GM12878 (cell line): ENCODE results near the gene KAZN. TPM values are rescaled to one million over a fixed set of nuclear protein-coding genes. Genes with fewer than 3 reads are reported as not detected.

Source experiments
- ATAC-seq: fragments of 200-7000 bp; cut with Tn5 transposase; 3 replicates; pipeline ENCODE4 v1.9.1; 2020; ENCODE audit warnings: mild to moderate bottlenecking, moderate library complexity
- BruUV-seq: library from RNA; stranded (reverse); fragments of 400-500 nt; replicated peaks from 2 replicates; lab custom pipeline; 2021; lab: Mats Ljungman, UMichigan
- CTCF ChIA-PET: fragments of 300-600 bp; sonication (Branson Sonifier 250); formaldehyde crosslinking; extraction: SDS; loops from one replicate; lab custom pipeline; 2021; ENCODE audit warnings: inconsistent platforms; lab: Yijun Ruan, JAX
- POLR2A ChIA-PET: fragments of 350-600 bp; formaldehyde crosslinking; extraction: SDS; loops from one replicate; lab custom pipeline; 2021; ENCODE audit warnings: inconsistent platforms; lab: Charles Lee
- RAD21 ChIA-PET: fragments of 300-600 bp; sonication (Branson Sonifier 250); formaldehyde crosslinking; loops from one replicate; lab custom pipeline; 2023; ENCODE audit warnings: antibody characterized with exemption; ENCODE audit not compliant: unreplicated experiment; lab: Charles Lee
- SMC1A ChIA-PET: fragments of 300-600 bp; sonication (Branson Sonifier 250); formaldehyde crosslinking; loops from one replicate; lab custom pipeline; 2023; ENCODE audit not compliant: unreplicated experiment, uncharacterized antibody; lab: Charles Lee
- DNase-seq: peaks from one replicate; pipeline ENCODE4 v3.0.0-alpha.2; 2011; ENCODE audit warnings: low read depth, low spot score
- FAIRE-seq: peaks from 3 replicates; lab custom pipeline; 2011; peaks lifted over from hg19 to GRCh38; lab: Jason Lieb, UNC
- H2AFZ ChIP-seq: 2 replicates; pipeline ENCODE4 v1.6.0; 2011; ENCODE audit warnings: low read depth, low read length, control low read depth; ENCODE audit not compliant: control insufficient read depth
- H3K27ac ChIP-seq: 2 replicates; pipeline ENCODE4 v1.5.1; 2011; ENCODE audit warnings: control low read depth; ENCODE audit not compliant: control insufficient read depth, insufficient read depth
- H3K27me3 ChIP-seq, 2 experiments: replicated peaks in 1 of 2; 2 replicates each; pipeline versions ENCODE4 v1.6.0 to v1.6.1; 2011; ENCODE audit warnings: low read length in 1 of 2; ENCODE audit not compliant: control insufficient read depth in 2 of 2, insufficient read depth in 2 of 2
- H3K36me3 ChIP-seq, 2 experiments: 2 replicates each; pipeline ENCODE4 v1.5.1; 2011; ENCODE audit warnings: low read length in 1 of 2; ENCODE audit not compliant: control insufficient read depth in 2 of 2, insufficient read depth in 2 of 2
- H3K4me1 ChIP-seq: 2 replicates; pipeline ENCODE4 v1.6.1; 2011; ENCODE audit warnings: mild to moderate bottlenecking, low read length, moderate library complexity, mixed read lengths; ENCODE audit not compliant: control insufficient read depth, insufficient read depth
- H3K4me2 ChIP-seq: 2 replicates; pipeline ENCODE4 v1.6.0; 2011; ENCODE audit warnings: control low read depth; ENCODE audit not compliant: control insufficient read depth, insufficient read depth
- H3K4me3 ChIP-seq: fragments of 200-600 bp; sonication (generic); 2 replicates; pipeline ENCODE4 v1.5.1; 2016
- H3K79me2 ChIP-seq: 2 replicates; pipeline ENCODE4 v1.6.0; 2011; ENCODE audit warnings: low read length; ENCODE audit not compliant: control insufficient read depth, insufficient read depth
- H3K9ac ChIP-seq: 2 replicates; pipeline ENCODE4 v1.8.0; 2011; ENCODE audit warnings: low read length, control low read depth, mixed read lengths; ENCODE audit not compliant: control insufficient read depth, insufficient read depth
- H3K9me3 ChIP-seq: replicated peaks from 3 replicates; pipeline ENCODE4 v1.5.1; 2011; ENCODE audit warnings: mild to moderate bottlenecking, low read length; ENCODE audit not compliant: control insufficient read depth, insufficient read depth
- H4K20me1 ChIP-seq: 2 replicates; pipeline ENCODE4 v1.6.0; 2011; ENCODE audit not compliant: control insufficient read depth, insufficient read depth
- BCL11A ChIP-seq: IDR thresholded peaks from 2 replicates; pipeline ENCODE4 v1.6.1; 2011; ENCODE audit warnings: low read depth, low read length
- CHD2 ChIP-seq: IDR thresholded peaks from 2 replicates; pipeline ENCODE4 v1.6.1; 2011; ENCODE audit warnings: low read depth, low read length, improper control_type of control experiment, borderline replicate concordance
- CREB1 ChIP-seq: IDR thresholded peaks from 2 replicates; pipeline ENCODE4 v1.6.1; 2012; ENCODE audit warnings: low read depth, mild to moderate bottlenecking, inconsistent platforms
- DPF2 ChIP-seq: fragments of 450-650 bp; IDR thresholded peaks from 2 replicates; pipeline ENCODE4 v1.6.1; 2017; ENCODE audit warnings: mild to moderate bottlenecking
- EED ChIP-seq: sonication (generic); IDR thresholded peaks from 2 replicates; pipeline ENCODE4 v1.6.1; 2016; ENCODE audit warnings: antibody characterized with exemption, low read depth
- IKZF1 ChIP-seq: fragments of 450-650 bp; conservative IDR thresholded peaks from 2 replicates; pipeline ENCODE4 v1.6.1; 2017; ENCODE audit warnings: antibody characterized with exemption, mild to moderate bottlenecking
- IRF5 ChIP-seq: fragments of 450-650 bp; IDR thresholded peaks from 2 replicates; pipeline ENCODE4 v1.6.1; 2017; ENCODE audit warnings: borderline replicate concordance
- LARP7 ChIP-seq: fragments of 450-650 bp; IDR thresholded peaks from 2 replicates; pipeline ENCODE4 v1.6.1; 2017; ENCODE audit warnings: mild to moderate bottlenecking
- MXI1 ChIP-seq: fragments of 150-350 bp; IDR thresholded peaks from 2 replicates; pipeline ENCODE4 v1.6.1; 2011; ENCODE audit warnings: low read depth, mild to moderate bottlenecking, inconsistent platforms, low read length, improper control_type of control experiment
- MYC ChIP-seq: IDR thresholded peaks from 2 replicates; pipeline ENCODE4 v1.6.1; 2011; ENCODE audit warnings: mild to moderate bottlenecking, low read length, moderate library complexity, inconsistent platforms; ENCODE audit not compliant: insufficient read depth, insufficient replicate concordance, insufficient read length, severe bottlenecking
- PAX8 ChIP-seq: fragments of 450-650 bp; IDR thresholded peaks from 2 replicates; pipeline ENCODE4 v1.6.1; 2017; ENCODE audit warnings: mild to moderate bottlenecking, moderate library complexity
- PKNOX1 ChIP-seq: fragments of 450-650 bp; IDR thresholded peaks from 2 replicates; pipeline ENCODE4 v1.6.1; 2016; ENCODE audit warnings: mild to moderate bottlenecking
- POU2F2 ChIP-seq: IDR thresholded peaks from 3 replicates; pipeline ENCODE4 v1.6.1; 2011; ENCODE audit warnings: low read depth, mild to moderate bottlenecking, low read length, borderline replicate concordance
- RBBP5 ChIP-seq: fragments of 200-600 bp; sonication (generic); conservative IDR thresholded peaks from 2 replicates; pipeline ENCODE4 v1.6.1; 2016
- SMC3 ChIP-seq: IDR thresholded peaks from 2 replicates; pipeline ENCODE4 v1.6.1; 2011; ENCODE audit warnings: low read length, improper control_type of control experiment, borderline replicate concordance
- SREBF1 ChIP-seq: IDR thresholded peaks from 2 replicates; pipeline ENCODE4 v1.6.1; 2012; ENCODE audit warnings: mild to moderate bottlenecking, low read length
- STAT1 ChIP-seq: fragments of 450-650 bp; conservative IDR thresholded peaks from 2 replicates; pipeline ENCODE4 v1.6.1; 2014; ENCODE audit warnings: antibody characterized with exemption, mild to moderate bottlenecking
- STAT3 ChIP-seq: IDR thresholded peaks from 2 replicates; pipeline ENCODE4 v1.6.1; 2011; ENCODE audit warnings: low read depth, low read length, improper control_type of control experiment
- TCF3 ChIP-seq: IDR thresholded peaks from 2 replicates; pipeline ENCODE4 v1.6.1; 2012; ENCODE audit warnings: low read depth, mild to moderate bottlenecking, low read length, borderline replicate concordance; ENCODE audit not compliant: insufficient read depth
- ZBED1 ChIP-seq: IDR thresholded peaks from 2 replicates; pipeline ENCODE4 v1.6.1; 2016; ENCODE audit warnings: borderline replicate concordance
- ZNF24 ChIP-seq: fragments of 450-650 bp; IDR thresholded peaks from 2 replicates; pipeline ENCODE4 v1.6.1; 2017; ENCODE audit warnings: antibody characterized with exemption, mild to moderate bottlenecking
- ZNF622 ChIP-seq: fragments of 450-650 bp; IDR thresholded peaks from 2 replicates; pipeline ENCODE4 v1.6.1; 2017; ENCODE audit warnings: mild to moderate bottlenecking, inconsistent platforms
- WGBS: methylation state at CpG from one replicate; pipeline ENCODE4 v1.1.6; 2016; ENCODE audit warnings: low lambda C conversion rate; ENCODE audit not compliant: insufficient replicate concordance, insufficient coverage; ENCODE audit errors: missing lambda C conversion rate; 5-methylcytosine and 5-hydroxymethylcytosine counted together
- in situ Hi-C: fragments of 300-500 bp; cut with MboI; formaldehyde crosslinking; loops from 9 replicates; pipeline ENCODE4 v1.14.3; 2018; ENCODE audit warnings: mixed read lengths
- intact Hi-C: fragments of 100-400 bp; cut with micrococcal nuclease; formaldehyde crosslinking; loops from one replicate; pipeline ENCODE4 v1.14.2; 2022; ENCODE audit not compliant: unreplicated experiment
- polyA plus RNA-seq, 11 experiments: library from polyadenylated mRNA; depleted of rRNA in 4 of 11; unstranded in 6 of 11; stranded (reverse) in 5 of 11; fragments of >200 nt; fragmentation: Nextera tagmentation in 4 of 11; fragmentation: Illumina TruSeq in 1 of 11; extraction: Ambion mirVana in 4 of 11; extraction: Trizol in 1 of 11; gene quantifications; 1 replicate in 1 of 11; 2 replicates in 10 of 11; pipeline versions ENCODE4 v1.2.1 to v1.2.3, GENCODE V29; 2011 to 2016; ENCODE audit warnings: inconsistent platforms in 2 of 11, missing spikeins in 2 of 11, low read depth in 1 of 11
- total RNA-seq, 4 experiments: library from RNA; depleted of rRNA in 3 of 4; stranded (reverse); fragments of >200 nt in 3 of 4; fragmentation: Illumina TruSeq in 1 of 4; extraction: Trizol in 1 of 4; gene quantifications; 2 replicates each; pipeline versions ENCODE4 v1.2.1 to v1.2.3, GENCODE V29; 2013 to 2021

The KAZN gene
- total and polyA plus RNA-seq, 10 of the 15 experiments (the other 5 are each of a cell fraction or from before 2014, with no cell fraction given), result 0.72 to 4.0 (median 1.2) TPM

GRCh38 chr1:15056515-15057285 lies 458.2 kb downstream of the KAZN start (continued):
- TF ChIP-seq STAT3, result no peak
- TF ChIP-seq MXI1, result no peak
- TF ChIP-seq, all 136 proteins: peak for 2

- ChIA-PET POLR2A (no interaction called here), RAD21 (interaction anchor here (1.4 kb wide), 1 partner anchor 11 kb away, joined by 3 read pairs; no protein-coding TSS in a partner anchor), SMC1A (no interaction called here), CTCF (no interaction called here)
- no peak for FAIRE-seq
- Histone ChIP-seq H3K36me3 (no peaks in the 10 kb centered on the region; a peak in 1 of 4 replicates), H3K9me3 (no peaks in the 10 kb centered on the region; the same call in 2 of the 3 replicates), H3K4me1 (no peaks in the 10 kb centered on the region), H2AFZ (no peak overlapping the region), H3K27ac (no peak overlapping the region), H4K20me1 (no peaks in the 10 kb centered on the region), H3K27me3 (no peaks in the 10 kb centered on the region), H3K79me2 (no peaks in the 10 kb centered on the region), H3K9ac (no peak overlapping the region), H3K4me3 (no peak overlapping the region), H3K4me2 (no peak overlapping the region)
- DNase-seq, result no peak
- 15% methylated on average over 5 of the region's 5 CpGs for WGBS
- intact Hi-C loops (no loop called here), in situ Hi-C loops (no loop called here)
- BruUV-seq, result no TSS peak
- ATAC-seq, result no peak
- TF ChIP-seq POU2F2, result no peak
- TF ChIP-seq LARP7, result no peak
- no peak for TF ChIP-seq CHD2
- TF ChIP-seq PKNOX1, result no peak
- no peak for TF ChIP-seq SREBF1
- no peak for TF ChIP-seq IKZF1
- TF ChIP-seq SMC3, result no peak
- no peak for TF ChIP-seq ZNF24
- TF ChIP-seq ZNF622, result no peak
- TF ChIP-seq ZBED1, result no peak
- no peak for TF ChIP-seq BCL11A
- TF ChIP-seq IRF5, result no peak
- no peak for TF ChIP-seq CREB1
- TF ChIP-seq EED, result no peak
- no peak for TF ChIP-seq PAX8
- no peak for TF ChIP-seq DPF2
- no peak for TF ChIP-seq MYC
- no peak for TF ChIP-seq TCF3
- TF ChIP-seq RBBP5, result no peak
- no peak for TF ChIP-seq STAT1
Measured at GRCh38 chr1:15057834-15058233, 459.3 kb downstream of the KAZN start.
